PFSK-1 (cell line): ENCODE measurements around the gene FGF5.

Source experiments
- FOXP2 ChIP-seq: optimal IDR thresholded peaks from 2 replicates; pipeline ENCODE3; 2011; ENCODE audit warnings: borderline replicate concordance, control low read depth, inconsistent platforms; ENCODE audit not compliant: insufficient read depth; ENCODE audit errors: extremely low read length, extremely low read depth
- POLR2AphosphoS5 ChIP-seq: IDR thresholded peaks from 2 replicates; pipeline ENCODE4 v1.6.1; 2012; ENCODE audit warnings: low read depth, mild to moderate bottlenecking, control low read depth, low read length, moderate library complexity
- SIN3A ChIP-seq: IDR thresholded peaks from 2 replicates; pipeline ENCODE4 v1.6.1; 2012; ENCODE audit warnings: mild to moderate bottlenecking, low read length, moderate library complexity, borderline replicate concordance; ENCODE audit not compliant: insufficient read depth
- TAF1 ChIP-seq: IDR thresholded peaks from 2 replicates; pipeline ENCODE4 v1.6.1; 2012; ENCODE audit warnings: low read length, control low read depth, borderline replicate concordance; ENCODE audit not compliant: insufficient read depth
- TF ChIP-seq, protein P1 (sequence below), 2 experiments: IDR thresholded peaks; 2 replicates each; pipeline versions ENCODE4 v1.6.1 to v1.8.0; 2011 to 2012; ENCODE audit warnings: low read depth in 2 of 2, low read length in 2 of 2, control low read depth in 1 of 2, inconsistent platforms in 1 of 2, mild to moderate bottlenecking in 1 of 2, moderate library complexity in 1 of 2; ENCODE audit not compliant: insufficient read depth in 1 of 2

Gene FGF5

DNA sequence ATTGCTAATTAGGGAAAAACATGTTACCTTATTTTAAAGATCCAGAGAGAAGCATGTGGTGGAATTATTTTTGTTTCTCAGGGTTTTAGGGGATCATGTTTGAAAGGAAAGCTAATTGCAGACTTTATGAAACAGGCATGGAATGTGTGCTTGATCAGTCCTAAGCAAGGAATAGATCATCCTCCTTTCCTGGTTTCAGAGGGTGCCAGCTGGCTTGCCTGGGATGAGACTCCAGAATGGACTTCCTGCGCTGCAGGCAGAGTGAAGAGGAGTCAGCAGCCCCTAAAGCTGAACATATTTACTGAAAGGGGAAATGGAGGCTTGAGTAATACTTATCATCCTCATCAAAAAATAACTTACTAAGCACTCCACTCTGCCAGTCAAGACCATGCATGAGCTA lies 13.3 kb downstream of the FGF5 start:
- TF ChIP-seq POLR2AphosphoS5 (no peak), TAF1 (no peak), SIN3A (no peak), FOXP2 (no peak)
- TF ChIP-seq, protein P1, sequence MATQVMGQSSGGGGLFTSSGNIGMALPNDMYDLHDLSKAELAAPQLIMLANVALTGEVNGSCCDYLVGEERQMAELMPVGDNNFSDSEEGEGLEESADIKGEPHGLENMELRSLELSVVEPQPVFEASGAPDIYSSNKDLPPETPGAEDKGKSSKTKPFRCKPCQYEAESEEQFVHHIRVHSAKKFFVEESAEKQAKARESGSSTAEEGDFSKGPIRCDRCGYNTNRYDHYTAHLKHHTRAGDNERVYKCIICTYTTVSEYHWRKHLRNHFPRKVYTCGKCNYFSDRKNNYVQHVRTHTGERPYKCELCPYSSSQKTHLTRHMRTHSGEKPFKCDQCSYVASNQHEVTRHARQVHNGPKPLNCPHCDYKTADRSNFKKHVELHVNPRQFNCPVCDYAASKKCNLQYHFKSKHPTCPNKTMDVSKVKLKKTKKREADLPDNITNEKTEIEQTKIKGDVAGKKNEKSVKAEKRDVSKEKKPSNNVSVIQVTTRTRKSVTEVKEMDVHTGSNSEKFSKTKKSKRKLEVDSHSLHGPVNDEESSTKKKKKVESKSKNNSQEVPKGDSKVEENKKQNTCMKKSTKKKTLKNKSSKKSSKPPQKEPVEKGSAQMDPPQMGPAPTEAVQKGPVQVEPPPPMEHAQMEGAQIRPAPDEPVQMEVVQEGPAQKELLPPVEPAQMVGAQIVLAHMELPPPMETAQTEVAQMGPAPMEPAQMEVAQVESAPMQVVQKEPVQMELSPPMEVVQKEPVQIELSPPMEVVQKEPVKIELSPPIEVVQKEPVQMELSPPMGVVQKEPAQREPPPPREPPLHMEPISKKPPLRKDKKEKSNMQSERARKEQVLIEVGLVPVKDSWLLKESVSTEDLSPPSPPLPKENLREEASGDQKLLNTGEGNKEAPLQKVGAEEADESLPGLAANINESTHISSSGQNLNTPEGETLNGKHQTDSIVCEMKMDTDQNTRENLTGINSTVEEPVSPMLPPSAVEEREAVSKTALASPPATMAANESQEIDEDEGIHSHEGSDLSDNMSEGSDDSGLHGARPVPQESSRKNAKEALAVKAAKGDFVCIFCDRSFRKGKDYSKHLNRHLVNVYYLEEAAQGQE (IDR thresholded peaks at IDR 0.05; ENCODE audit: insufficient read depth in 1 of 2, low read depth in 2 of 2, low read length in 2 of 2) = no peak

DNA sequence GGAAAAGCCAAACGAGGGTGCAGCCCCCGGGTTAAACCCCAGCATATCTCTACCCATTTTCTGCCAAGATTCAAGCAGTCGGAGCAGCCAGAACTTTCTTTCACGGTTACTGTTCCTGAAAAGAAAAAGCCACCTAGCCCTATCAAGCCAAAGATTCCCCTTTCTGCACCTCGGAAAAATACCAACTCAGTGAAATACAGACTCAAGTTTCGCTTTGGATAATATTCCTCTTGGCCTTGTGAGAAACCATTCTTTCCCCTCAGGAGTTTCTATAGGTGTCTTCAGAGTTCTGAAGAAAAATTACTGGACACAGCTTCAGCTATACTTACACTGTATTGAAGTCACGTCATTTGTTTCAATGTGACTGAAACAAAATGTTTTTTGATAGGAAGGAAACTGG lies 20.0 kb downstream of the FGF5 start:
- no peak for TF ChIP-seq FOXP2
- TF ChIP-seq POLR2AphosphoS5 = no peak
- TF ChIP-seq TAF1 = no peak
- TF ChIP-seq SIN3A = no peak
- TF ChIP-seq, protein P1 (IDR thresholded peaks at IDR 0.05; ENCODE audit: insufficient read depth in 1 of 2, low read depth in 2 of 2, low read length in 2 of 2) = no peak

DNA sequence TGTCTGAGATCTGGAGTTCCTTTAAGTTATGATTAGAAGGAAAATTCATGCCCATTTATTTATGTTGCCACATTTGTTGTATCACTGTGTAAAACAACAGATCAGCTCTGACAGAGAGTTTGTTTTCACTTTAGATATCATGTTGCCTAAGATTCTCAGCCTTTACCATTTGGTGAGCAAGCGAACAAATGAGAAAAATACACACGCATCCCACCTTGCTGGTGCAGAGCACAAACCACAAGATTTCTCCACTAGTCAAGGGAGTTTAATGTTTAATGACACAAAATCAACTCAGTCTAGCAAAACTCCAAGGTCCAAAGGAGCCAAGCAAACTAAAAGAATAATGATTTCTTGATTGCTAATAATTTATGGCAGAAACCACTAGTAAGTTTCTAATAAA lies 27.7 kb downstream of the FGF5 start:
- no peak for TF ChIP-seq TAF1
- TF ChIP-seq FOXP2 = no peak
- TF ChIP-seq, protein P1 (IDR thresholded peaks at IDR 0.05; ENCODE audit: insufficient read depth in 1 of 2, low read depth in 2 of 2, low read length in 2 of 2) = no peak
- TF ChIP-seq SIN3A = no peak
- no peak for TF ChIP-seq POLR2AphosphoS5

DNA sequence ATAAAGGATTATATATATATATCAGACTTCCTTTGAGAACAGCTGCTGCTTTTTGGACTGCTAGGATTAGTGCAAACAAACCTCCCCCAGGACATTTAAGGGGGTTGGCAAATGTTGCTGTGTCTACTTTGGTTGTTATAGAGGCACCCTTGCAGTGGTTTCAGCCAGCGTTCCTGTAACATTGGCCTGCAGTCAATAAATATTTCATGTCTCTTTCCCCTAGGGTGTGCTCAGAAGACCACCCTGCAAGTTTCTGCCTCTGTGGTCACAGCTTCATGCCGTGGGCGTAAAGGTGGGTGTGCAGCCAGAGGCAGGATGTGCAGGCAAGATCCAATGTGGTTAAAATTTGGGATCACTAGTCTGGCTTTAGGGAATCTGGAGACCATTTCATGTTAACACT lies 28.9 kb downstream of the FGF5 start:
- TF ChIP-seq SIN3A = no peak
- TF ChIP-seq POLR2AphosphoS5 = no peak
- TF ChIP-seq TAF1 = no peak
- TF ChIP-seq FOXP2 = no peak
- TF ChIP-seq, protein P1 (IDR thresholded peaks at IDR 0.05; ENCODE audit: insufficient read depth in 1 of 2, low read depth in 2 of 2, low read length in 2 of 2) = no peak

DNA sequence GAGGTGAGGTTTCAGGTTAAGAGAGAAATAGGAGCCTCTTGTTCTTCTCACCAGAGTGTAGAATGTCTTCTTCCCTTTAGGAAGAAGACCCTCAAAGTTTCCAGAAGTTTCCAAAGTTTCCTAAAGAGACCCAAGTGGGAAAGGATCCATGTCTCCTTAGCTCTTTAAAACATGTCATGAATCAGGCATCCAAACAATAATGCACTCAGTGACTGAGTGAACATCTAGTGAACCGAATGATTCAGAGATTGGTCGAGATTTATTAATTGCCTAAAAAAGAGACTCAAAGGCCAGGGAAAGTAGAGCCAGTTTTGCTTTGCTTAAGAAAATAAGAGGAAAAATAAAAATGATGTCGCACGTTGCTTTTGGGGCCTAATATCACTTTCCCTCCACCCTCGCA lies 29.4 kb downstream of the FGF5 start:
- no peak for TF ChIP-seq FOXP2
- TF ChIP-seq, protein P1 (IDR thresholded peaks at IDR 0.05; ENCODE audit: insufficient read depth in 1 of 2, low read depth in 2 of 2, low read length in 2 of 2) = no peak
- TF ChIP-seq TAF1 = no peak
- TF ChIP-seq SIN3A = no peak
- TF ChIP-seq POLR2AphosphoS5 = no peak
